ENCODE data around the gene GALNT16. TPM values are rescaled to one million over a fixed set of nuclear protein-coding genes. Genes with fewer than 3 reads are reported as not detected.

The GALNT16 gene
- total and polyA plus RNA-seq, 2 donors (not counting 1 experiment from before 2014, with no cell fraction given), result 9.6 to 27.7 TPM

GRCh38 chr14:69350892-69351291 lies 90.9 kb downstream of the GALNT16 start:
- Histone ChIP-seq H3K27me3 (ENCODE audit: control insufficient read depth, insufficient read depth, low read length) (no peaks in the 10 kb centered on the region), H3K9me3 (ENCODE audit: control insufficient read depth, insufficient read depth, low read depth, low read length) (no peaks in the 10 kb centered on the region), H3K4me2 (ENCODE audit: extremely low read depth, insufficient read depth, low read length) (no peak overlapping the region), H3K36me3 (ENCODE audit: control insufficient read depth, insufficient read depth, low read length) (no peaks in the 10 kb centered on the region), H4K20me1 (ENCODE audit: control insufficient read depth, extremely low read depth, insufficient read depth, low read length) (no peaks in the 10 kb centered on the region), H3K4me1 (ENCODE audit: control insufficient read depth, extremely low read depth, insufficient read depth, low read length) (no peaks in the 10 kb centered on the region), H3K4me3 (replicated peaks in 1 of 4; ENCODE audit: control extremely low read depth in 1 of 4, insufficient read depth in 1 of 4, low read depth in 3 of 4, low read length in 4 of 4) (no peak overlapping the region), H3K27ac (ENCODE audit: insufficient read depth, low read length) (no peak overlapping the region), H3K79me2 (ENCODE audit: control insufficient read depth, insufficient read depth, low read length) (no peaks in the 10 kb centered on the region), H3K9ac (ENCODE audit: insufficient read depth, low read length) (no peak overlapping the region), H2AFZ (ENCODE audit: low read length) (no peak overlapping the region)
- no peak for DNase-seq (ENCODE audit: low read depth in 2 of 2)
- TF ChIP-seq CTCF (conservative IDR thresholded peaks at IDR 0.05 in 1 of 2, IDR thresholded peaks at IDR 0.05 in 1 of 2; ENCODE audit: low read depth in 1 of 2, low read length in 2 of 2) (no peak), EZH2 (IDR thresholded peaks at IDR 0.05; ENCODE audit: low read length, missing control alignments) (no peak)

GRCh38 chr14:69351385-69351784 lies 91.4 kb downstream of the GALNT16 start:
- no peaks in the 10 kb centered on the region for H4K20me1 ChIP-seq (ENCODE audit: control insufficient read depth, extremely low read depth, insufficient read depth, low read length)
- no peak for DNase-seq (ENCODE audit: low read depth in 2 of 2)
- no peak overlapping the region for H3K9ac ChIP-seq (ENCODE audit: insufficient read depth, low read length)
- peaks cover 2% of the 10 kb centered on the region for H3K4me1 ChIP-seq (ENCODE audit: control insufficient read depth, extremely low read depth, insufficient read depth, low read length)
- no peak overlapping the region for H2AFZ ChIP-seq (ENCODE audit: low read length)
- no peaks in the 10 kb centered on the region for H3K27me3 ChIP-seq (ENCODE audit: control insufficient read depth, insufficient read depth, low read length)
- no peaks in the 10 kb centered on the region for H3K79me2 ChIP-seq (ENCODE audit: control insufficient read depth, insufficient read depth, low read length)
- no peak overlapping the region for H3K27ac ChIP-seq (ENCODE audit: insufficient read depth, low read length)
- no peak overlapping the region for H3K4me3 ChIP-seq (replicated peaks in 1 of 4; ENCODE audit: control extremely low read depth in 1 of 4, insufficient read depth in 1 of 4, low read depth in 3 of 4, low read length in 4 of 4)
- H3K4me2 ChIP-seq (ENCODE audit: extremely low read depth, insufficient read depth, low read length), result no peak overlapping the region
- no peaks in the 10 kb centered on the region for H3K36me3 ChIP-seq (ENCODE audit: control insufficient read depth, insufficient read depth, low read length)
- TF ChIP-seq EZH2 (IDR thresholded peaks at IDR 0.05; ENCODE audit: low read length, missing control alignments) (no peak), CTCF (conservative IDR thresholded peaks at IDR 0.05 in 1 of 2, IDR thresholded peaks at IDR 0.05 in 1 of 2; ENCODE audit: low read depth in 1 of 2, low read length in 2 of 2) (no peak)
- no peaks in the 10 kb centered on the region for H3K9me3 ChIP-seq (ENCODE audit: control insufficient read depth, insufficient read depth, low read depth, low read length)

GRCh38 chr14:69351911-69352310 lies 92.0 kb downstream of the GALNT16 start:
- H2AFZ ChIP-seq (ENCODE audit: low read length), result no peak overlapping the region
- no peaks in the 10 kb centered on the region for H3K27me3 ChIP-seq (ENCODE audit: control insufficient read depth, insufficient read depth, low read length)
- H3K4me2 ChIP-seq (ENCODE audit: extremely low read depth, insufficient read depth, low read length), result no peak overlapping the region
- no peak overlapping the region for H3K4me3 ChIP-seq (replicated peaks in 1 of 4; ENCODE audit: control extremely low read depth in 1 of 4, insufficient read depth in 1 of 4, low read depth in 3 of 4, low read length in 4 of 4)
- H3K36me3 ChIP-seq (ENCODE audit: control insufficient read depth, insufficient read depth, low read length), result no peaks in the 10 kb centered on the region
- H3K9me3 ChIP-seq (ENCODE audit: control insufficient read depth, insufficient read depth, low read depth, low read length), result no peaks in the 10 kb centered on the region
- H3K4me1 ChIP-seq (ENCODE audit: control insufficient read depth, extremely low read depth, insufficient read depth, low read length), result peaks cover 2% of the 10 kb centered on the region
- H3K27ac ChIP-seq (ENCODE audit: insufficient read depth, low read length), result no peak overlapping the region
- no peaks in the 10 kb centered on the region for H4K20me1 ChIP-seq (ENCODE audit: control insufficient read depth, extremely low read depth, insufficient read depth, low read length)
- no peak for DNase-seq (ENCODE audit: low read depth in 2 of 2)
- no peaks in the 10 kb centered on the region for H3K79me2 ChIP-seq (ENCODE audit: control insufficient read depth, insufficient read depth, low read length)
- TF ChIP-seq EZH2 (IDR thresholded peaks at IDR 0.05; ENCODE audit: low read length, missing control alignments), result no peak
- TF ChIP-seq CTCF (conservative IDR thresholded peaks at IDR 0.05 in 1 of 2, IDR thresholded peaks at IDR 0.05 in 1 of 2; ENCODE audit: low read depth in 1 of 2, low read length in 2 of 2), result no peak
- H3K9ac ChIP-seq (ENCODE audit: insufficient read depth, low read length), result no peak overlapping the region
